Caco-2 (cell line): ENCODE data around the gene AGAP1. TPM values are rescaled to one million over a fixed set of nuclear protein-coding genes. Genes with fewer than 3 reads are reported as not detected.

Experiments used
- BruUV-seq: library from RNA; stranded (reverse); fragments of 400-500 nt; replicated peaks from 2 replicates; lab custom pipeline; 2021; lab: Mats Ljungman, UMichigan
- CTCF ChIA-PET: fragments of 300-600 bp; sonication (Branson Sonifier 250); formaldehyde crosslinking; loops from one replicate; lab custom pipeline; 2022; ENCODE audit warnings: antibody characterized with exemption; lab: Charles Lee
- POLR2A ChIA-PET: fragments of 300-600 bp; sonication (Branson Sonifier 250); formaldehyde crosslinking; loops from one replicate; lab custom pipeline; 2022; ENCODE audit warnings: antibody characterized with exemption; lab: Charles Lee
- DNase-seq, 2 experiments: peaks; one replicate each; pipeline versions ENCODE4 v3.0.0 to v3.0.0-alpha.2; 2020 to 2022
- H3K27me3 ChIP-seq: replicated peaks from 2 replicates; pipeline ENCODE4 v1.6.0; 2011; ENCODE audit warnings: low read length; ENCODE audit not compliant: control insufficient read depth, insufficient read depth
- H3K36me3 ChIP-seq: 2 replicates; pipeline ENCODE4 v1.5.1; 2011; ENCODE audit warnings: low read length; ENCODE audit not compliant: control insufficient read depth, insufficient read depth
- H3K4me1 ChIP-seq: fragments of 250-450 bp; sonication (Bioruptor Pico); 2 replicates; pipeline ENCODE4 v1.5.1; 2020; ENCODE audit warnings: mild to moderate bottlenecking
- H3K4me3 ChIP-seq: 2 replicates; pipeline ENCODE4 v1.5.1; 2011; ENCODE audit warnings: low read depth, mild to moderate bottlenecking, control low read depth, low read length
- H3K9me3 ChIP-seq: fragments of 250-450 bp; sonication (Bioruptor Pico); 2 replicates; pipeline ENCODE4 v1.5.1; 2020; ENCODE audit warnings: mild to moderate bottlenecking, moderate library complexity
- H3K27ac Mint-ChIP-seq: one replicate; pipeline ENCODE4 v1.8.0; 2022; ENCODE audit warnings: mixed read lengths; ENCODE audit not compliant: unreplicated experiment
- H3K27me3 Mint-ChIP-seq: one replicate; pipeline ENCODE4 v1.8.0; 2022; ENCODE audit warnings: mixed read lengths; ENCODE audit not compliant: insufficient read depth, unreplicated experiment
- H3K36me3 Mint-ChIP-seq: one replicate; pipeline ENCODE4 v1.8.0; 2022; ENCODE audit warnings: mild to moderate bottlenecking, mixed read lengths; ENCODE audit not compliant: insufficient read depth, unreplicated experiment
- H3K4me1 Mint-ChIP-seq: one replicate; pipeline ENCODE4 v1.8.0; 2022; ENCODE audit warnings: low read depth, mixed read lengths; ENCODE audit not compliant: unreplicated experiment
- H3K4me3 Mint-ChIP-seq: one replicate; pipeline ENCODE4 v1.8.0; 2022; ENCODE audit warnings: mild to moderate bottlenecking, moderate library complexity, mixed read lengths; ENCODE audit not compliant: unreplicated experiment
- H3K9me3 Mint-ChIP-seq: one replicate; pipeline ENCODE4 v1.8.0; 2022; ENCODE audit warnings: mixed read lengths; ENCODE audit not compliant: unreplicated experiment
- CTCF ChIP-seq, 2 experiments: fragments of 200-600 bp in 1 of 2; IDR thresholded peaks; 1 replicate in 1 of 2; 2 replicates in 1 of 2; pipeline versions ENCODE4 v1.5.1 to v1.8.0; 2011 to 2022; ENCODE audit warnings: antibody characterized with exemption in 1 of 2, control low read depth in 1 of 2, inconsistent platforms in 1 of 2, low read depth in 1 of 2, low read length in 1 of 2, mild to moderate bottlenecking in 1 of 2, moderate library complexity in 1 of 2; ENCODE audit not compliant: insufficient read depth in 1 of 2, severe bottlenecking in 1 of 2, unreplicated experiment in 1 of 2
- intact Hi-C: fragments of 100-400 bp; cut with micrococcal nuclease; formaldehyde crosslinking; loops from one replicate; pipeline ENCODE4 v1.10.0; 2022; ENCODE audit not compliant: unreplicated experiment
- total RNA-seq: library from RNA; stranded (reverse); gene quantifications from 2 replicates; pipeline ENCODE4 v1.2.3, GENCODE V29; 2022

The AGAP1 gene
- total RNA-seq, 1 experiment from 2014 or later, result 41.7 TPM

GRCh38 chr2:235610696-235611257 is 116.9 kb downstream of the AGAP1 start:
- Mint-ChIP-seq H3K4me3 (no peak overlapping the region), H3K36me3 (no peaks in the 10 kb centered on the region), H3K27me3 (no peaks in the 10 kb centered on the region), H3K27ac (no peak overlapping the region), H3K4me1 (no peaks in the 10 kb centered on the region), H3K9me3 (no peaks in the 10 kb centered on the region)
- no peak for DNase-seq
- Histone ChIP-seq H3K4me3 (no peak overlapping the region), H3K36me3 (no peaks in the 10 kb centered on the region), H3K9me3 (no peaks in the 10 kb centered on the region), H3K27me3 (no peaks in the 10 kb centered on the region), H3K4me1 (no peaks in the 10 kb centered on the region)
- no TSS peak for BruUV-seq
- CTCF ChIA-PET, result no interaction called here
- POLR2A ChIA-PET, result no interaction called here
- no peak for TF ChIP-seq CTCF (IDR thresholded peaks at IDR 0.05; ENCODE audit: insufficient read depth in 1 of 2, low read depth in 1 of 2, low read length in 1 of 2, severe bottlenecking in 1 of 2, unreplicated experiment in 1 of 2)
- intact Hi-C loops, result no loop called here

- no peaks in the 10 kb centered on the region for H3K27me3 ChIP-seq
- no peaks in the 10 kb centered on the region for H3K4me1 Mint-ChIP-seq
- DNase-seq, result no peak
- H3K9me3 ChIP-seq, result no peaks in the 10 kb centered on the region
- H3K4me1 ChIP-seq, result no peaks in the 10 kb centered on the region
- H3K36me3 ChIP-seq, result no peaks in the 10 kb centered on the region
- POLR2A ChIA-PET, result no interaction called here
- intact Hi-C loops, result no loop called here
- no peak overlapping the region for H3K27ac Mint-ChIP-seq
- CTCF ChIA-PET, result no interaction called here
- H3K4me3 ChIP-seq, result no peak overlapping the region
- no peaks in the 10 kb centered on the region for H3K9me3 Mint-ChIP-seq
- no peaks in the 10 kb centered on the region for H3K27me3 Mint-ChIP-seq
- TF ChIP-seq CTCF (IDR thresholded peaks at IDR 0.05; ENCODE audit: insufficient read depth in 1 of 2, low read depth in 1 of 2, low read length in 1 of 2, severe bottlenecking in 1 of 2, unreplicated experiment in 1 of 2), result no peak
- no peak overlapping the region for H3K4me3 Mint-ChIP-seq
- H3K36me3 Mint-ChIP-seq, result no peaks in the 10 kb centered on the region
- BruUV-seq, result no TSS peak
Observed at GRCh38 chr2:235611349-235611748, 117.5 kb downstream of the AGAP1 start.

- H3K27ac Mint-ChIP-seq, result no peak overlapping the region
- CTCF ChIA-PET, result no interaction called here
- no peak for TF ChIP-seq CTCF (IDR thresholded peaks at IDR 0.05; ENCODE audit: insufficient read depth in 1 of 2, low read depth in 1 of 2, low read length in 1 of 2, severe bottlenecking in 1 of 2, unreplicated experiment in 1 of 2)
- no peak overlapping the region for H3K4me3 ChIP-seq
- H3K9me3 ChIP-seq, result no peaks in the 10 kb centered on the region
- BruUV-seq, result no TSS peak
- no peaks in the 10 kb centered on the region for H3K27me3 Mint-ChIP-seq
- no peaks in the 10 kb centered on the region for H3K4me1 Mint-ChIP-seq
- no peak overlapping the region for H3K4me3 Mint-ChIP-seq
- POLR2A ChIA-PET, result no interaction called here
- no peaks in the 10 kb centered on the region for H3K4me1 ChIP-seq
- intact Hi-C loops, result no loop called here
- DNase-seq, result no peak
- H3K36me3 ChIP-seq, result no peaks in the 10 kb centered on the region
- no peaks in the 10 kb centered on the region for H3K36me3 Mint-ChIP-seq
- H3K27me3 ChIP-seq, result no peaks in the 10 kb centered on the region
- no peaks in the 10 kb centered on the region for H3K9me3 Mint-ChIP-seq
Observed at GRCh38 chr2:235611756-235612155, 117.9 kb downstream of the AGAP1 start.
